HL-60 (cell line): ENCODE data around the gene TAF9.

Experiments used
- GABPA ChIP-seq: IDR thresholded peaks from 2 replicates; pipeline ENCODE4 v1.6.1; 2012; ENCODE audit warnings: low read depth
- POLR2AphosphoS5 ChIP-seq: IDR thresholded peaks from 2 replicates; pipeline ENCODE4 v1.6.1; 2012; ENCODE audit warnings: low read depth
- TF ChIP-seq, protein P1 (sequence below): IDR thresholded peaks from one replicate; pipeline ENCODE4 v1.5.1; 2011; ENCODE audit warnings: low read length, control low read depth, inconsistent platforms; ENCODE audit not compliant: insufficient read depth

DNA sequence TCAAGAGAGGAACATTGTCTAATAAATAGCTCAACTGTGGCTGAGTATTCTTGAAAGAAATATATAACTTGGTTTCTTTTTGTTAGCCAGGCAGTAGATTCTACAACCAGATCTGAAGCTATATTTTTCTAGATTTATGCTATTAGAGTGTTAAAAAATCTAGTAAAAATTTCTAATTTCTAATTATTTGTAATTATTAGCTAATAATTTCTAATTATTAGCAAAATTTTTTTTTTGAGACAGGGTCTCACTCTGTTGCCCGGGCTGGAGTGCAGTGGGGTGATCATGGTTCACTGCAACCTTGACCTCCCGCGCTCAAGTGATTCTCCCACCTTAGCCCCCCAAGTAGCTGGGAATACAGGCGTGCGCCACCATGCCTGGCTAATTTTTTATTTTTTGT, 3.1 kb upstream of the TAF9 start:
- TF ChIP-seq, protein P1, sequence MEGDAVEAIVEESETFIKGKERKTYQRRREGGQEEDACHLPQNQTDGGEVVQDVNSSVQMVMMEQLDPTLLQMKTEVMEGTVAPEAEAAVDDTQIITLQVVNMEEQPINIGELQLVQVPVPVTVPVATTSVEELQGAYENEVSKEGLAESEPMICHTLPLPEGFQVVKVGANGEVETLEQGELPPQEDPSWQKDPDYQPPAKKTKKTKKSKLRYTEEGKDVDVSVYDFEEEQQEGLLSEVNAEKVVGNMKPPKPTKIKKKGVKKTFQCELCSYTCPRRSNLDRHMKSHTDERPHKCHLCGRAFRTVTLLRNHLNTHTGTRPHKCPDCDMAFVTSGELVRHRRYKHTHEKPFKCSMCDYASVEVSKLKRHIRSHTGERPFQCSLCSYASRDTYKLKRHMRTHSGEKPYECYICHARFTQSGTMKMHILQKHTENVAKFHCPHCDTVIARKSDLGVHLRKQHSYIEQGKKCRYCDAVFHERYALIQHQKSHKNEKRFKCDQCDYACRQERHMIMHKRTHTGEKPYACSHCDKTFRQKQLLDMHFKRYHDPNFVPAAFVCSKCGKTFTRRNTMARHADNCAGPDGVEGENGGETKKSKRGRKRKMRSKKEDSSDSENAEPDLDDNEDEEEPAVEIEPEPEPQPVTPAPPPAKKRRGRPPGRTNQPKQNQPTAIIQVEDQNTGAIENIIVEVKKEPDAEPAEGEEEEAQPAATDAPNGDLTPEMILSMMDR: no peak
- no peak for TF ChIP-seq POLR2AphosphoS5
- TF ChIP-seq GABPA: no peak
